ENCODE data around the gene ENAM. TPM values are rescaled to one million over a fixed set of nuclear protein-coding genes. Genes with fewer than 3 reads are reported as not detected.
"Not testable (repeated sequence)": the region's sequence is repeated elsewhere in the genome, so short reads cannot be mapped to it uniquely, and the experiment has no call there.

The ENAM gene
- total RNA-seq, 1 donor from 2014 or later: 0.05 TPM

- no peak for DNase-seq (ENCODE audit: low spot score)
Observed at GRCh38 chr4:70629469-70630090, 1.0 kb downstream of the ENAM start.

GRCh38 chr4:70630162-70630561 is 1.6 kb downstream of the ENAM start:
- DNase-seq (ENCODE audit: low spot score): no peak

GRCh38 chr4:70632028-70632427 is 3.5 kb downstream of the ENAM start:
- DNase-seq (ENCODE audit: low spot score): no peak

- DNase-seq (ENCODE audit: low spot score): no peak
Observed at GRCh38 chr4:70634482-70634881, 5.9 kb downstream of the ENAM start.

GRCh38 chr4:70637239-70637913 is 8.8 kb downstream of the ENAM start:
- no peak for DNase-seq (ENCODE audit: low spot score)

- no peak for DNase-seq (ENCODE audit: low spot score)
Observed at GRCh38 chr4:70640192-70640591, 11.6 kb downstream of the ENAM start.

GRCh38 chr4:70650741-70651140 is 22.2 kb downstream of the ENAM start:
- not testable (repeated sequence) for DNase-seq (ENCODE audit: low spot score)

- DNase-seq (ENCODE audit: low spot score): no peak
Observed at GRCh38 chr4:70651864-70652506, 23.4 kb downstream of the ENAM start.

GRCh38 chr4:70654605-70655011 is 26.1 kb downstream of the ENAM start:
- DNase-seq (ENCODE audit: low spot score): no peak

- DNase-seq (ENCODE audit: low spot score): no peak
Observed at GRCh38 chr4:70657326-70657725, 28.8 kb downstream of the ENAM start.

- no peak for DNase-seq (ENCODE audit: low spot score)
Observed at GRCh38 chr4:70658418-70658817, 29.9 kb downstream of the ENAM start.

- no peak for DNase-seq (ENCODE audit: low spot score)
Observed at GRCh38 chr4:70660106-70660505, 31.6 kb downstream of the ENAM start.

- DNase-seq (ENCODE audit: low spot score): not testable (repeated sequence)
Observed at GRCh38 chr4:70661309-70661922, 32.9 kb downstream of the ENAM start.

GRCh38 chr4:70666369-70666768 is 37.8 kb downstream of the ENAM start, which contains the start of gene JCHAIN:
Gene JCHAIN, minus strand, starts transcription at chr4:70666508. Its CDS starts 18 bp downstream, at chr4:70666490.
- DNase-seq (ENCODE audit: low spot score): no peak

- DNase-seq (ENCODE audit: low spot score): no peak
Observed at GRCh38 chr4:70667740-70668535, 39.4 kb downstream of the ENAM start.

GRCh38 chr4:70670332-70671014 is 41.9 kb downstream of the ENAM start:
- no peak for DNase-seq (ENCODE audit: low spot score)

GRCh38 chr4:70671091-70671490 is 42.5 kb downstream of the ENAM start:
- no peak for DNase-seq (ENCODE audit: low spot score)

GRCh38 chr4:70674191-70674590 is 45.6 kb downstream of the ENAM start:
- DNase-seq (ENCODE audit: low spot score): no peak

GRCh38 chr4:70674731-70675130 is 46.2 kb downstream of the ENAM start:
- DNase-seq (ENCODE audit: low spot score): no peak

GRCh38 chr4:70676554-70677090 is 48.1 kb downstream of the ENAM start:
- no peak for DNase-seq (ENCODE audit: low spot score)
